ENCODE measurements around the gene METTL3.

The METTL3 gene

DNA sequence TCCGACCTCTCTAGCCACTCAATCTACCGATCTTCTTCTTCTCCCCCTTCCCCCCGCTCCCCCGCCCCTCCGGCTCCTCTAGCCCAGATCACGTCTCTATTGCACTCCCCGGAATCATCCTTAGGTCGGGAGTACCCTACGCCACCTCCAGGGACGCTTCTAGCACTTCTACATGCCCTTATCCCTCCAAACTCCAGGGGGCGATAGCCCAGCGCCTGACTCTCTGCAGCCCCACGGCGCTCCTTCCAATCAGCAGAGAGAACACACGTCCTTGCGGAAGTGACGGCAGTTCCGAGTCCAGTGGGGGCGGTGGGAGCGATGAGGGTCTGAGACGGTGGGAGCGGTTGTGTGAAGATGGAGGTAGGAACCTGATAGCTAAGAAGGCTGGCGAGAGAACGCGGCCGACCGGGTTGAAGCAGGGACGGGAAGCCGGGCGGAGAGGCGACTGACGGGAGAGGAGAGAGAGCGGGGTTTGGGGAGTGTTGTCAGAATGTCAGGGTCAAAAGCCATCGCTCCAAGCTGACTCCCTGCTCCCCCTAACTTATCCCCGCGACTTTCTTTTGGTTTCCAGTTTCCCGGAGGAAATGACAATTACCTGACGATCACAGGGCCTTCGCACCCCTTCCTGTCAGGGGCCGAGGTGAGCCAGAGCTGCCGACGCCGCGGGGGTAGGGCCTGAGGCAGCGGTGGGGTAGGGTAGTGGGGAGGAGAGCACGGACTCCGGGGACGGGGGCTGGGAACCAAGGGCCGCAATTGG, 34.0 kb downstream of the METTL3 start, which contains the start of the genes RAB2B and TOX4:
TSS of gene RAB2B (minus strand) at position 35 of the 757 bp plus-strand sequence. CDS start 87 bp downstream, outside the sequence.
TSS of gene TOX4 (plus strand) at position 271 of the 757 bp plus-strand sequence. CDS start at position 355, 84 bp downstream.
- DNase-seq (ENCODE audit: low read depth), result peak; percentile 98

GRCh38 chr14:21476523-21476924, 34.6 kb downstream of the METTL3 start:
- DNase-seq (ENCODE audit: low read depth), result no peak

DNA sequence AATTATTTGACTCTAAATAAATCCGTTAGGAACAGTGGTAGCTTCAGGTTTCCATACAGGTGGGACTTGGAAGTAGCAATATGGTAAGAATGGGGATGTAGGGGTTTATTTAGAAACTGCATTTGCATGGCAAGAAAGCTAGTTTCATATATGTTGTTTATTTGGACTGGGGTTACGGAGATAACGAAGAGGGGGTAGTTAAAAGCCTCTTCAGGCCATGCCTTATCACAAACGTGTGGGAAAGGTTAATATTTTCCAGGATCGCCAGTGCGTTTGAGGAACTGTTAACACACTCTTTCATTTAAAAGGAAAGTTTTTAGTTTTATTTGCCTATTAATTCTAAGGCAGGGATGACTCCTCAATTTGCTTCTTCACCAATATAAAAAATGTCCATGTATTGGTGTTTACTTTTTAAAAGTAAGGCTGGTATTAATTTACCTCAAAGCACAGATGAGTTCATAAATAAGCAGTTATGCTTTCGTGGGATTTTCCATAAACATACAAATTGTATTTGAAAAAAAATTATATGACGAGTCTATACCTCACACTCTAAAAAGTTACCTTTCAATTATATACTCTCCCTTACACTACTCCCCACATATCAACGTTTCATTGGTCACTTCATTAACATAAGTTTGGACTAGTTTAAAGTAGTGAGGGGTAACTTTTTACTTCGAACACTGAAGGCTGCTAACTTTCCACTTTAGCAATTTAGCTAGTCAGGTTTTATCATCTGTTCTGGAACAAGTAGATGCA, 35.2 kb downstream of the METTL3 start:
- no peak for DNase-seq (ENCODE audit: low read depth)

DNA sequence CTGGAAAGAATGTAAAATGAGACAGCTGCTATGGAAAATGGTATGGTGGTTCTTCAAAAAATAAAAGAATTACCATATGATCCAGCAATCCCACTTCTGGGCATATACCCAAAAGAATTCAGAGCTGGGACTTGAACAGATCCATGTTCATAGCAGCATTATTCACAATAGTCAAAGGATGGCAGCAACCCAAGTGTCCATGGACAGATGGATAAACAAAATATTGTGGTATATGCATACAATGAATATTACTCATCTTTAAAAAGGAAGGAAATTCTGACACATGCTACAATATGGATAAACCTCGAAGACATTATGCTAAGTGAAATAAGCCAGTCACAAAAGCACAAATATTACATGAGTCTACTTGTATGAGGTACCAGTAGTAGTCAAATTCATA, 43.5 kb downstream of the METTL3 start:
- DNase-seq (ENCODE audit: low read depth), result peak; percentile 83

DNA sequence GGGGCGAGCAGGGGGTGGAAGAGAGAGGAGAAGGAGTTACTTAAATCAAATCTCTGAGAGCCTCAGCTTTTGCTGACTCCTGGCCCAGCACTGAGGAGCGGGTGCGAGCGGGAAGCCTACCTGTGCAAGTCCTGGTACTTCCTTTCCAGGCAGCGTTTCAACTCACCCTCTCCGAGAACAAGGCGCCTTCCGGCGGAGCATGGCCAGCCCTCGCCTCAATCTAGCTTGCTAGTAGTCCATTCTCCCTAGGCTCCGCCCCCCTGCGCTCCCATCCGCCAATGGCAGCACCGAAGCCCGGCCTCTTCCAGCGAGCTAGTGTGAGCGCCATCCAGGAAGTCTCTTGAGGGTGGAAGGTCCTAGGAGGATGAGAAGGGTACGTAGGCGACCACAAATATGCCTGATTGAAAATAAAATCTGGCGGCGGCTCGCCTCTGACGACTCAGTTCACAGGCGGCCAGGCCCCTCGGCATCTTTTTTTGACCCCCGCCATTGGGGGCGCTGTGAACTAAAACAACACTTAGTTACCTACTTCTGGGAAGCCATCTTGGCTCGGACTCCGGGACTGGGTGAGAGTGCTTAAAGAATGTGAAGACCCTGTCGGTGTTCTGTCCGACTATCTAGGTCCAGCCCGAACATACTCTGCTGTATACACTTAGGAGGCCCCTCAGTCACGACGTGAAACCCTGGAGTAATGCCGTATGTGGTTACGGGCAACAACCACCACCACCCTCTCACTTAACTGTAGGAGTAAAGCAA, 55.0 kb downstream of the METTL3 start, which contains the start of gene CHD8:
TSS of gene CHD8 (minus strand) at position 212 of the 756 bp plus-strand sequence. CDS start 24,480 bp downstream, outside the sequence.
- peak; percentile 100 for DNase-seq (ENCODE audit: low read depth)

GRCh38 chr14:21455592-21455911, 55.6 kb downstream of the METTL3 start:
- peak; percentile 13 for DNase-seq (ENCODE audit: low read depth)

DNA sequence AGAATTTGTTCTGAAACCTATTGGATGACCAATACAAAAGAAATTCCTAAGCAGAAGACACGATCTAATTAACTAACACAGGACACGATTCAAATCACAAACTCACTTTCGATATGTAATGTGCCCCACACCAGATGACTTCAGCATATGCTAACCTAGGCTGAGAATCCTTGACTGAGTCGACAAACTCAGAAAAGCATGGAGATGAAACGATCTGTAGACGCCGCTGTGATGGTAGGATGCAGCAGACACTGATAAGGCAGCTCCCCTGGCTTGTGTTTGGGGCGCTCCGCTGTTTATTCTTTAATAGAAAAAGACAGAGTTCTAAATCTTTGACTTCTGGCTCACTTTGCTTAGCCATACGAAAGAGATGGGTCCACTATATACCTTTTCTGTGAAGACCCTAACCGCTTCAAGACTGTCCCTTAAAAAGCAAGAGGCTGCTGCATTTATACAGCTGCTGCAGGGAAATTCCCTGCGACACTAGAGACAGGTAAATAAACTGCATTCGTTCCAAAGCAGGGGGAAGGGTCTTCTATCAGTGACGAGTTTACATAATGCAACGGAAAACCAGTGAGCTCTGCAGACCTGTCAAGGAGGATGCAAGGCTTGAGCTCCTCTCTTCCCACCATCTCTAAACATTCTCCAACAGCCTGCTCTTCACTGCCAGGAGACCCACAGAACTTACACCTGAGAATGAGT, 56.1 kb downstream of the METTL3 start:
- no peak for DNase-seq (ENCODE audit: low read depth)

DNA sequence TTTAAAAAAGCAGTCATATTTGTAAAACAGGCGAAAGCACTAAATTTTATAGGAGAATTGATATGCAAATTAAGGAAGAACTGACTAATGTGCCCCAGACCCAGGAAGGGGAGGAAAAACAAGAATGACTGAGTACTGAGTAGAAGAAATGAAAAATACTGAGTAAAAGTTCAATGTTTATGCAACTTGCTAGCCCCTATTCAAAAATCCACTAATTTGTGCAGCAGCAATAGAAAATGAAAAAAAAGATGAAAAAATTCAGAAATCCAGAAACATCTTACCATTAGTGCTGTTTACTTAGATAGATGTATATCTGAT, 61.3 kb downstream of the METTL3 start:
- DNase-seq (ENCODE audit: low read depth), result no peak
